ENCODE results near the gene ADH7.

DNA sequence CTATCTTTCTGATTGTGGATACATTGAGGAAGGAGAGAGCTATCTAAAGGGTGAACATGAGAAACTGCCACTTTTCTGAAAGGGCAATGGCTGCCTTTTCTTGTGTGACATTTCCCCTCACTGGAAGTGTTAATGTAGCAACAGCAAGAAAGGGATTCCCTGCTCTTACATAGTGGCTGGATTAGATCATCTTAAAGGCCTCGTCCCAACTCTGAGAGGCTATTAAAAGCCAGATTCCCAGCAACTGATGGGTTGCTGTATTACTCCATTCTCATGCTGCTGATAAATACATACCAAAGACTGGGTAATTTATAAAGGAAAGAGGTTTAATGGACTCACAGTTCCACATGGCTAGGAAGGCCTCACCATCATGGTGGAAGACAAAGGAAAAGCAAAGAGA lies 33.7 kb upstream of the ADH7 start:
- TF ChIP-seq, protein P1, sequence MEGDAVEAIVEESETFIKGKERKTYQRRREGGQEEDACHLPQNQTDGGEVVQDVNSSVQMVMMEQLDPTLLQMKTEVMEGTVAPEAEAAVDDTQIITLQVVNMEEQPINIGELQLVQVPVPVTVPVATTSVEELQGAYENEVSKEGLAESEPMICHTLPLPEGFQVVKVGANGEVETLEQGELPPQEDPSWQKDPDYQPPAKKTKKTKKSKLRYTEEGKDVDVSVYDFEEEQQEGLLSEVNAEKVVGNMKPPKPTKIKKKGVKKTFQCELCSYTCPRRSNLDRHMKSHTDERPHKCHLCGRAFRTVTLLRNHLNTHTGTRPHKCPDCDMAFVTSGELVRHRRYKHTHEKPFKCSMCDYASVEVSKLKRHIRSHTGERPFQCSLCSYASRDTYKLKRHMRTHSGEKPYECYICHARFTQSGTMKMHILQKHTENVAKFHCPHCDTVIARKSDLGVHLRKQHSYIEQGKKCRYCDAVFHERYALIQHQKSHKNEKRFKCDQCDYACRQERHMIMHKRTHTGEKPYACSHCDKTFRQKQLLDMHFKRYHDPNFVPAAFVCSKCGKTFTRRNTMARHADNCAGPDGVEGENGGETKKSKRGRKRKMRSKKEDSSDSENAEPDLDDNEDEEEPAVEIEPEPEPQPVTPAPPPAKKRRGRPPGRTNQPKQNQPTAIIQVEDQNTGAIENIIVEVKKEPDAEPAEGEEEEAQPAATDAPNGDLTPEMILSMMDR (IDR thresholded peaks at IDR 0.05; ENCODE audit: low read depth, low read length) = no peak
- no peak for TF ChIP-seq EZH2phosphoT487 (IDR thresholded peaks at IDR 0.05; ENCODE audit: low read depth)

All from OCI-LY3 (cell line).